ENCODE data around the gene ASH1L. TPM values are rescaled to one million over a fixed set of nuclear protein-coding genes. Genes with fewer than 3 reads are reported as not detected.

ASH1L gene
- total RNA-seq, 1 donor from 2014 or later = 51.5 TPM

DNA sequence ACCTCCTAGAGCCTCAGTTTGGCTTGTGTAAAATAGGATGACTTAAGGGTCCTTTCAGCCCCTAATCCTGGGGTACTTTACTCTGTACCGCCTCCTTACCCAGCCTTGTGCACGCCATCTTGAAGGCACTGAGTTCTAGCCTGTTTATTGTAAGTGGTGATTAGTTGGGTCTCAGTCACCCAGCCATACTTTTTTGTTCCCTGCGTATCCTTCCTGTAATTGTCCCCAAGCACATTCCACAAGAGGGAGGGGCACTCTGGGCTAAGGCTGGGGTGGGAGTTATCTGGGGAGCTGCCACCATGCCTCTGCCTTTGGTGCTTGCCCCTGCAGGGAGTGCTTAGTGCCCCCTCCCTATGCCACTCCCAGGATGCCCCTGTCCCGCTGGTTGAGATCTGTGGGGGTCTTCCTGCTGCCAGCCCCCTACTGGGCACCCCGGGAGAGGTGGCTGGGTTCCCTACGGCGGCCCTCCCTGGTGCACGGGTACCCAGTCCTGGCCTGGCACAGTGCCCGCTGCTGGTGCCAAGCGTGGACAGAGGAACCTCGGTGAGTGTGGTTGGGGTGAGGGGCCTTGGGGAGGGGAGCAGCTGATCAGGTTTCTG is 253.1 kb downstream of the ASH1L start:
- TF ChIP-seq, protein P1, sequence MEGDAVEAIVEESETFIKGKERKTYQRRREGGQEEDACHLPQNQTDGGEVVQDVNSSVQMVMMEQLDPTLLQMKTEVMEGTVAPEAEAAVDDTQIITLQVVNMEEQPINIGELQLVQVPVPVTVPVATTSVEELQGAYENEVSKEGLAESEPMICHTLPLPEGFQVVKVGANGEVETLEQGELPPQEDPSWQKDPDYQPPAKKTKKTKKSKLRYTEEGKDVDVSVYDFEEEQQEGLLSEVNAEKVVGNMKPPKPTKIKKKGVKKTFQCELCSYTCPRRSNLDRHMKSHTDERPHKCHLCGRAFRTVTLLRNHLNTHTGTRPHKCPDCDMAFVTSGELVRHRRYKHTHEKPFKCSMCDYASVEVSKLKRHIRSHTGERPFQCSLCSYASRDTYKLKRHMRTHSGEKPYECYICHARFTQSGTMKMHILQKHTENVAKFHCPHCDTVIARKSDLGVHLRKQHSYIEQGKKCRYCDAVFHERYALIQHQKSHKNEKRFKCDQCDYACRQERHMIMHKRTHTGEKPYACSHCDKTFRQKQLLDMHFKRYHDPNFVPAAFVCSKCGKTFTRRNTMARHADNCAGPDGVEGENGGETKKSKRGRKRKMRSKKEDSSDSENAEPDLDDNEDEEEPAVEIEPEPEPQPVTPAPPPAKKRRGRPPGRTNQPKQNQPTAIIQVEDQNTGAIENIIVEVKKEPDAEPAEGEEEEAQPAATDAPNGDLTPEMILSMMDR (IDR thresholded peaks at IDR 0.05) = no peak
- peaks cover 7% of the 10 kb centered on the region for H3K36me3 Mint-ChIP-seq (ENCODE audit: unreplicated experiment)
- peak overlapping the region; percentile 97 for H3K4me3 Mint-ChIP-seq (ENCODE audit: unreplicated experiment)

DNA sequence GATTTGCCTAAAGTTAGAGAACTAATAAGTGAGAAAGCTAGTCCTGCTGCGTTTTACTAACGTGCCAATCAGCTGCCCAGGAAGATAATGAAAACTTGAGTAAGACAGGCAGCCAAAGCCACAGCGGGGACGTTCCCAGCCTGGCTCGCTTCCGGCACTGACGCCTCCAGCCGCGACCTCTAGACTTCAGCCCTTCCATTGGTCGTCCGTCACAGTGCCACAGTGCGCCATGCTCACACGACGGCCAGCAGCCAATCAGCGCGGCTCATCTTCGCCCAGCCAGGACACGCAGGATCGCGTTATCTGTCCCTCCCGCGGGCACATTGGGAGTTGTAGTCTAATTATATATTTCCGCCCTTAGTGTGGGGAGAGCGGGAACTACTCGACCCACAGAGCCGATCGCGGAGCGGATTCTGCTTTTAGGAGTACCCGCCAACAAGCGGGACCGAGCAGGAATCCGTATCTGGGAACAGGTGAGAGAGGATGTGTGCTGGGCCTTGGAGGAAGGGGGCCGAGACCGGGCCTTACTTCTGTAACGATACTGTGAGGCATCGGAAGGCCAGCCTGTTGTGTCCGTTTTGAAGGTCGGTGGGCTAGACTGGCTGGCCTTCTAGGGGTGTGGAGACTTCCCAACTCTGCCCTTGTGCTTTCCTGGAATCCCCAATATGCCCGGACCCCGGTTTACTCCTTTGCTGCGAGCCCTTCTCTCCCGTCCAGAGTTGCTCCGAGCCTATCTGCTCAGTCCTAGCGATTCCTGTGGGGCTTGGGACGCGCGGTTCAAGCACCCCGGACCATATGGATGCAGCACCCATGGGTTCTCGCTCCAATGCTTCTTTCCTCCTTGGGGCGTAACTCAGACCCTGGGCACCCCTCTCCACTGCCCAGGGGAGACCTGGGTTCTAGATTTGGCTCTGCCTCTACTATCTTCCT is 253.8 kb downstream of the ASH1L start, which contains the start of gene FDPS:
TSS of gene FDPS (plus strand) at position 374 of the 930 bp plus-strand sequence. CDS start 924 bp downstream, outside the sequence.
- Mint-ChIP-seq H3K27me3 (ENCODE audit: unreplicated experiment) (no peaks in the 10 kb centered on the region), H3K27ac (ENCODE audit: unreplicated experiment) (peak within 1 kb of the TSS; percentile 94), H3K9me3 (ENCODE audit: unreplicated experiment) (no peaks in the 10 kb centered on the region), H3K4me1 (ENCODE audit: unreplicated experiment) (peaks cover 26% of the 10 kb centered on the region), H3K36me3 (ENCODE audit: unreplicated experiment) (peaks cover 7% of the 10 kb centered on the region), H3K4me3 (ENCODE audit: unreplicated experiment) (peak within 1 kb of the TSS; percentile 97)
- TF ChIP-seq, protein P1 (IDR thresholded peaks at IDR 0.05) = no peak
- peak; percentile 98 for DNase-seq (ENCODE audit: extremely low spot score, unreplicated experiment)

More for the DNA sequence above, 253.1 kb downstream of the ASH1L start:
- no peak for DNase-seq (ENCODE audit: extremely low spot score, unreplicated experiment)
- H3K27me3 Mint-ChIP-seq (ENCODE audit: unreplicated experiment) = no peaks in the 10 kb centered on the region
- no peaks in the 10 kb centered on the region for H3K9me3 Mint-ChIP-seq (ENCODE audit: unreplicated experiment)
- peak overlapping the region; percentile 94 for H3K27ac Mint-ChIP-seq (ENCODE audit: unreplicated experiment)
- peaks cover 26% of the 10 kb centered on the region for H3K4me1 Mint-ChIP-seq (ENCODE audit: unreplicated experiment)

DNA sequence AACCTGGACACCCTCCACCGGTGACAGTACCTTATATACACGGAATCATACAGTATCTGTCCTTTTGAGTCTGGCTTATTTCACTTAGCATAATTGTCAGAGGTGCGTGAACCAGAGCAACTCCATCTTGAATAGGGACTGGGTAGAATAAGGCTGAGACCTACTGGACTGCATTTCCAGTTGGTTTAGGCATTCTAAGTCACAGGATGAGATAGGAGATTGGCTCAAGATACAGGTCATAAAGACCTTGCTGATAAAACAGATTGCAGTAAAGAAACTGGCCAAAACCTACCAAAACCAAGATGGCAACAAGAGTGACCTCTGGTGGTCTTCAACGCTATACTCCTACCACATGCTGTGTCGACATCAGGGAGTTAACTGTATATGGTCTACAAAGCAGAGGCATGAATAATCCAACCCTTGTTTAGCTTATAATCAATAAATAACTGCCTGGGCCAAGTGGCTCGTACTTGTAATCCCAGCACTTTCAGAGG is 255.3 kb downstream of the ASH1L start:
- TF ChIP-seq, protein P1 (IDR thresholded peaks at IDR 0.05) = peak; percentile 40
- Mint-ChIP-seq H3K36me3 (ENCODE audit: unreplicated experiment) (no peaks in the 10 kb centered on the region), H3K4me3 (ENCODE audit: unreplicated experiment) (peak overlapping the region; percentile 18), H3K27me3 (ENCODE audit: unreplicated experiment) (no peaks in the 10 kb centered on the region), H3K9me3 (ENCODE audit: unreplicated experiment) (no peaks in the 10 kb centered on the region), H3K27ac (ENCODE audit: unreplicated experiment) (peak overlapping the region; percentile 94), H3K4me1 (ENCODE audit: unreplicated experiment) (peaks cover 26% of the 10 kb centered on the region)
- no peak for DNase-seq (ENCODE audit: extremely low spot score, unreplicated experiment)

DNA sequence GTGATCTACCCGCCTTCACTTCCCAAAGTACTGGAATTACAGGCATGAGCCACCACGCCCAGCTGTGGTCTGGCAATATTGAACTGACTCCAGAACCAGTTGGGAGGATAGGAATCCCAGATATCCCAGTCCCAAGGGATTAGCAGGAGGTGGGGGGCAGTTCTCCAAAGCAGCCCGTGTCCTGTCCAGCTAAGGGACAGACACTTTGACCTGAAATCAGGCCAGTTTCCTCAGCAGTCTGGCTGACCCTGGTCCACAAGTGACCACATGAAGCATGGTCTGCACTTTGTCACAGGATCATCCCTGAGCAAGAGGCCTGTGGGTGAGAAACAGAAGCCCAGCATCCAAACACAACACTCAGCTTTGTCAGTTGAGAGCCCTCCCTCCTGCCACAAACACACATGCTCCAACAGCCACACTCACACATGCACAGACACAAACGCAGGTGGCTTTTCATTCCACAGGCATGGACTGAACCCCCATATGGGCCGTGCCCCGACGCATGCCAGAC is 256.7 kb downstream of the ASH1L start:
- Mint-ChIP-seq H3K27me3 (ENCODE audit: unreplicated experiment) (no peaks in the 10 kb centered on the region), H3K36me3 (ENCODE audit: unreplicated experiment) (no peaks in the 10 kb centered on the region), H3K4me1 (ENCODE audit: unreplicated experiment) (peaks cover 23% of the 10 kb centered on the region), H3K27ac (ENCODE audit: unreplicated experiment) (no peak overlapping the region), H3K9me3 (ENCODE audit: unreplicated experiment) (no peaks in the 10 kb centered on the region), H3K4me3 (ENCODE audit: unreplicated experiment) (no peak overlapping the region)
- TF ChIP-seq, protein P1 (IDR thresholded peaks at IDR 0.05) = no peak
- no peak for DNase-seq (ENCODE audit: extremely low spot score, unreplicated experiment)

Measured in osteocyte (in vitro differentiated cells).